ENCODE data around the gene DBP.

The DBP gene

GRCh38 chr19:48638831-48639381 lies 1.7 kb upstream of the DBP start:
- Histone ChIP-seq H3K36me3 (ENCODE audit: control insufficient read depth, low read length) (0 out of 2 replicates have a peak, but pooled peaks cover 4% of the 10 kb centered on the region), H4K20me1 (ENCODE audit: control insufficient read depth, insufficient read depth, low read depth, low read length) (no peaks in the 10 kb centered on the region), H3K4me1 (ENCODE audit: control insufficient read depth, low read length) (peaks cover 44% of the 10 kb centered on the region), H3K79me2 (ENCODE audit: control insufficient read depth, low read length) (peaks cover 20% of the 10 kb centered on the region), H3F3A (ENCODE audit: control insufficient read depth, insufficient read depth) (peaks cover 18% of the 10 kb centered on the region), H3K9me3 (ENCODE audit: control insufficient read depth, insufficient read depth, low read length) (no peaks in the 10 kb centered on the region), H3K4me2 (ENCODE audit: low read length) (peak overlapping the region; percentile 92), H3K4me3 (ENCODE audit: low read length) (peak overlapping the region; percentile 78), H3K27ac (ENCODE audit: low read depth, low read length) (peak overlapping the region; percentile 96), H3K9me2 (replicated peaks; ENCODE audit: control insufficient read depth, low read length) (no peaks in the 10 kb centered on the region), H3K27me3 (ENCODE audit: control insufficient read depth, low read length) (no peaks in the 10 kb centered on the region)
- no peak for TF ChIP-seq EZH2phosphoT487 (IDR thresholded peaks at IDR 0.05; ENCODE audit: borderline replicate concordance, low read length)

- H3K4me1 ChIP-seq (ENCODE audit: control insufficient read depth, low read length) = peaks cover 51% of the 10 kb centered on the region
- H3K4me2 ChIP-seq (ENCODE audit: low read length) = peak overlapping the region; percentile 92
Observed at GRCh38 chr19:48637948-48638830, 1.0 kb upstream of the DBP start.

GRCh38 chr19:48637449-48637947 lies 319 bp upstream of the DBP start:
- Histone ChIP-seq H4K20me1 (ENCODE audit: control insufficient read depth, insufficient read depth, low read depth, low read length) (no peaks in the 10 kb centered on the region), H3K4me1 (ENCODE audit: control insufficient read depth, low read length) (peaks cover 58% of the 10 kb centered on the region), H3K4me3 (ENCODE audit: low read length) (peak overlapping the region; percentile 87), H3K27ac (ENCODE audit: low read depth, low read length) (peak overlapping the region; percentile 96), H3K36me3 (ENCODE audit: control insufficient read depth, low read length) (peaks cover 15% of the 10 kb centered on the region), H3K4me2 (ENCODE audit: low read length) (peak overlapping the region; percentile 93), H3K9me2 (replicated peaks; ENCODE audit: control insufficient read depth, low read length) (no peaks in the 10 kb centered on the region), H3K27me3 (ENCODE audit: control insufficient read depth, low read length) (no peaks in the 10 kb centered on the region), H3K79me2 (ENCODE audit: control insufficient read depth, low read length) (peaks cover 27% of the 10 kb centered on the region), H3K9me3 (ENCODE audit: control insufficient read depth, insufficient read depth, low read length) (no peaks in the 10 kb centered on the region), H3F3A (ENCODE audit: control insufficient read depth, insufficient read depth) (peaks cover 22% of the 10 kb centered on the region)
- TF ChIP-seq EZH2phosphoT487 (IDR thresholded peaks at IDR 0.05; ENCODE audit: borderline replicate concordance, low read length) = no peak
- TF ChIP-seq, protein P1, sequence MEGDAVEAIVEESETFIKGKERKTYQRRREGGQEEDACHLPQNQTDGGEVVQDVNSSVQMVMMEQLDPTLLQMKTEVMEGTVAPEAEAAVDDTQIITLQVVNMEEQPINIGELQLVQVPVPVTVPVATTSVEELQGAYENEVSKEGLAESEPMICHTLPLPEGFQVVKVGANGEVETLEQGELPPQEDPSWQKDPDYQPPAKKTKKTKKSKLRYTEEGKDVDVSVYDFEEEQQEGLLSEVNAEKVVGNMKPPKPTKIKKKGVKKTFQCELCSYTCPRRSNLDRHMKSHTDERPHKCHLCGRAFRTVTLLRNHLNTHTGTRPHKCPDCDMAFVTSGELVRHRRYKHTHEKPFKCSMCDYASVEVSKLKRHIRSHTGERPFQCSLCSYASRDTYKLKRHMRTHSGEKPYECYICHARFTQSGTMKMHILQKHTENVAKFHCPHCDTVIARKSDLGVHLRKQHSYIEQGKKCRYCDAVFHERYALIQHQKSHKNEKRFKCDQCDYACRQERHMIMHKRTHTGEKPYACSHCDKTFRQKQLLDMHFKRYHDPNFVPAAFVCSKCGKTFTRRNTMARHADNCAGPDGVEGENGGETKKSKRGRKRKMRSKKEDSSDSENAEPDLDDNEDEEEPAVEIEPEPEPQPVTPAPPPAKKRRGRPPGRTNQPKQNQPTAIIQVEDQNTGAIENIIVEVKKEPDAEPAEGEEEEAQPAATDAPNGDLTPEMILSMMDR (IDR thresholded peaks at IDR 0.05; ENCODE audit: low read depth, low read length, poor library complexity, severe bottlenecking) = no peak

More at GRCh38 chr19:48637948-48638830, 1.0 kb upstream of the DBP start:
- Histone ChIP-seq H3K27ac (ENCODE audit: low read depth, low read length) (peak overlapping the region; percentile 96), H3K9me2 (replicated peaks; ENCODE audit: control insufficient read depth, low read length) (no peaks in the 10 kb centered on the region), H3K27me3 (ENCODE audit: control insufficient read depth, low read length) (no peaks in the 10 kb centered on the region), H3K36me3 (ENCODE audit: control insufficient read depth, low read length) (peaks cover 8% of the 10 kb centered on the region; the same call in 1 of the 2 replicates), H3K4me3 (ENCODE audit: low read length) (peak overlapping the region; percentile 78), H3F3A (ENCODE audit: control insufficient read depth, insufficient read depth) (peaks cover 18% of the 10 kb centered on the region), H3K9me3 (ENCODE audit: control insufficient read depth, insufficient read depth, low read length) (no peaks in the 10 kb centered on the region), H3K79me2 (ENCODE audit: control insufficient read depth, low read length) (peaks cover 27% of the 10 kb centered on the region), H4K20me1 (ENCODE audit: control insufficient read depth, insufficient read depth, low read depth, low read length) (no peaks in the 10 kb centered on the region)
- TF ChIP-seq EZH2phosphoT487 (IDR thresholded peaks at IDR 0.05; ENCODE audit: borderline replicate concordance, low read length) = no peak
- TF ChIP-seq, protein P1 (IDR thresholded peaks at IDR 0.05; ENCODE audit: low read depth, low read length, poor library complexity, severe bottlenecking) = peak; percentile 34
